Liver (tissue), 9 donors: ENCODE results near the gene NRK. TPM values are rescaled to one million over a fixed set of nuclear protein-coding genes. Genes with fewer than 3 reads are reported as not detected.

Experiments used
- DNase-seq: peaks from one replicate; pipeline ENCODE4 v3.0.0-alpha.2; 2017; ENCODE audit warnings: low spot score
- H3K27ac ChIP-seq, 2 donors: one replicate each; pipeline ENCODE4 v1.7.0; 2013; ENCODE audit warnings: inconsistent platforms in 2 of 2, low read length in 2 of 2, control low read depth in 1 of 2, low read depth in 1 of 2, mild to moderate bottlenecking in 1 of 2
- H3K27me3 ChIP-seq, 4 donors: one replicate each; pipeline versions ENCODE4 v1.6.1 to v1.7.0; 2013; ENCODE audit warnings: low read length in 3 of 4, inconsistent platforms in 1 of 4, mild to moderate bottlenecking in 1 of 4, moderate library complexity in 1 of 4; ENCODE audit not compliant: control insufficient read depth in 4 of 4, insufficient read depth in 4 of 4
- H3K36me3 ChIP-seq, 4 donors: one replicate each; pipeline versions ENCODE4 v1.6.1 to v1.7.0; 2013; ENCODE audit warnings: low read length in 3 of 4, mild to moderate bottlenecking in 3 of 4, low read depth in 1 of 4, moderate library complexity in 1 of 4; ENCODE audit not compliant: control insufficient read depth in 4 of 4, insufficient read depth in 3 of 4
- H3K4me1 ChIP-seq, 4 donors: one replicate each; pipeline versions ENCODE4 v1.6.1 to v1.7.0; 2013; ENCODE audit warnings: low read length in 3 of 4, mild to moderate bottlenecking in 3 of 4, moderate library complexity in 1 of 4; ENCODE audit not compliant: control insufficient read depth in 4 of 4, insufficient read depth in 4 of 4
- H3K4me3 ChIP-seq, 3 donors: one replicate each; pipeline versions ENCODE4 v1.6.1 to v1.7.0; 2013; ENCODE audit warnings: low read length in 3 of 3, control low read depth in 1 of 3, low read depth in 1 of 3, mild to moderate bottlenecking in 1 of 3
- H3K9ac ChIP-seq, 2 donors: one replicate each; pipeline ENCODE4 v1.7.0; 2013; ENCODE audit warnings: low read length in 2 of 2, mild to moderate bottlenecking in 2 of 2, moderate library complexity in 2 of 2, control low read depth in 1 of 2, low read depth in 1 of 2
- H3K9me3 ChIP-seq, 4 donors: one replicate each; pipeline versions ENCODE4 v1.6.1 to v1.7.0; 2013; ENCODE audit warnings: low read length in 3 of 4; ENCODE audit not compliant: control insufficient read depth in 4 of 4
- FOXA1 ChIP-seq: IDR thresholded peaks from 2 replicates; pipeline ENCODE4 v1.6.1; 2016; ENCODE audit warnings: antibody characterized with exemption
- FOXA2 ChIP-seq: IDR thresholded peaks from 2 replicates; pipeline ENCODE4 v1.6.1; 2016; ENCODE audit warnings: antibody characterized with exemption
- HNF4A ChIP-seq, 2 donors: conservative IDR thresholded peaks; 2 replicates each; pipeline ENCODE4 v1.6.1; 2016; ENCODE audit warnings: antibody characterized with exemption in 2 of 2, mild to moderate bottlenecking in 2 of 2
- HNF4G ChIP-seq: IDR thresholded peaks from 2 replicates; pipeline ENCODE4 v1.6.1; 2016; ENCODE audit warnings: antibody characterized with exemption
- JUND ChIP-seq, 2 donors: IDR thresholded peaks; 2 replicates each; pipeline ENCODE4 v1.6.1; 2016; ENCODE audit warnings: antibody characterized with exemption in 2 of 2
- RAD21 ChIP-seq, 2 donors: IDR thresholded peaks; 2 replicates each; pipeline ENCODE4 v1.6.1; 2016; ENCODE audit warnings: antibody characterized with exemption in 2 of 2, mild to moderate bottlenecking in 2 of 2
- RXRA ChIP-seq, 2 donors: IDR thresholded peaks; 2 replicates each; pipeline ENCODE4 v1.6.1; 2017 to 2018; ENCODE audit warnings: antibody characterized with exemption in 2 of 2, mild to moderate bottlenecking in 1 of 2
- TAF1 ChIP-seq: conservative IDR thresholded peaks from 2 replicates; pipeline ENCODE4 v1.6.1; 2016; ENCODE audit warnings: antibody characterized with exemption, mild to moderate bottlenecking
- WGBS: extraction: QIAGEN DNeasy Blood & Tissue Kit; methylation state at CpG from one replicate; pipeline ENCODE4 v1.1.7; 2013; 5-methylcytosine and 5-hydroxymethylcytosine counted together
- polyA plus RNA-seq, 2 donors: library from polyadenylated mRNA; stranded (reverse) in 1 of 2; unstranded in 1 of 2; fragments of 200-250 nt in 1 of 2; fragments of >200 nt in 1 of 2; fragmentation: Nextera tagmentation in 1 of 2; extraction: Ambion mirVana in 1 of 2; gene quantifications; one replicate each; pipeline versions ENCODE4 v1.2.1 to v1.2.3, GENCODE V29; 2013 to 2015
- total RNA-seq, 2 donors: library from RNA; depleted of rRNA; stranded (reverse); fragments of >200 nt; gene quantifications; one replicate each; pipeline ENCODE4 v1.2.3, GENCODE V29; 2014
- TF ChIP-seq, protein P1 (sequence below): IDR thresholded peaks from 2 replicates; pipeline ENCODE4 v1.6.1; 2016; ENCODE audit warnings: antibody characterized with exemption
- TF ChIP-seq, protein P2 (sequence below): fragments of 150-350 bp; IDR thresholded peaks from 2 replicates; pipeline ENCODE4 v1.5.1; 2017; ENCODE audit warnings: improper control_type of control experiment, low read depth, low read length; ENCODE audit not compliant: missing input control
- TF ChIP-seq, protein P3 (sequence below): IDR thresholded peaks from 2 replicates; pipeline ENCODE4 v1.6.1; 2016; ENCODE audit warnings: antibody characterized with exemption
- TF ChIP-seq, protein P4 (sequence below): IDR thresholded peaks from 2 replicates; pipeline ENCODE4 v1.6.1; 2016; ENCODE audit warnings: antibody characterized with exemption, mild to moderate bottlenecking
- TF ChIP-seq, protein P5 (sequence below): IDR thresholded peaks from 2 replicates; pipeline ENCODE4 v1.6.1; 2016; ENCODE audit warnings: antibody characterized with exemption
- donor health status: healthy.
- donor health status: healthy.
- donor health status: healthy.
- donor health status: healthy.
- donor health status: healthy.

Gene NRK
- total and polyA plus RNA-seq, 4 donors: 0.03 to 0.61 (median 0.08) TPM

DNA sequence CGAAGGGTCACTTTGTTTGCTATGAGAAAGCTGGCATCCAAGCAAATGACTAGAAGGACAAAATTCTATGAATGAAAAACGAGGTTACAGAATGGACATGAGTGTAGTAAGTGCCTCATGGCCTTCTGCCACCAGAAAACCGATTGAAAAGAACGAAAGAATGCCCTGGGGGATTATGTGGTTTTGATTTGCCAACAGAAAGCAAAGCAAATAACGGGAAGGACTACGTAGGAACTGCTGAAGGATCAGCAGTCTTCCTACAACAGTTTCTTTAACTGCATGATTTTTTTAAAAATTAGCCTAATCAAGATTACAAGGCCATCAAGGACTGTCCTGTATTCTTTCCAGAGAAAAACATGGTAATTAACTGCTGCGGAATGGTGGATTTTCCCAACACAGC, 50.6 kb downstream of the NRK start:
- Histone ChIP-seq H3K9me3 (no peaks in the 10 kb centered on the region), H3K36me3 (no peaks in the 10 kb centered on the region), H3K27me3 (peaks cover 0 to 2% (median 0%) of the 10 kb centered on the region in 4 donors), H3K27ac (no peak overlapping the region), H3K4me1 (no peaks in the 10 kb centered on the region), H3K4me3 (no peak overlapping the region), H3K9ac (no peak overlapping the region)
- no peak for DNase-seq
- 82% methylated on average over 7 of the region's 7 CpGs for WGBS
- TF ChIP-seq HNF4G: no peak
- TF ChIP-seq, protein P1, sequence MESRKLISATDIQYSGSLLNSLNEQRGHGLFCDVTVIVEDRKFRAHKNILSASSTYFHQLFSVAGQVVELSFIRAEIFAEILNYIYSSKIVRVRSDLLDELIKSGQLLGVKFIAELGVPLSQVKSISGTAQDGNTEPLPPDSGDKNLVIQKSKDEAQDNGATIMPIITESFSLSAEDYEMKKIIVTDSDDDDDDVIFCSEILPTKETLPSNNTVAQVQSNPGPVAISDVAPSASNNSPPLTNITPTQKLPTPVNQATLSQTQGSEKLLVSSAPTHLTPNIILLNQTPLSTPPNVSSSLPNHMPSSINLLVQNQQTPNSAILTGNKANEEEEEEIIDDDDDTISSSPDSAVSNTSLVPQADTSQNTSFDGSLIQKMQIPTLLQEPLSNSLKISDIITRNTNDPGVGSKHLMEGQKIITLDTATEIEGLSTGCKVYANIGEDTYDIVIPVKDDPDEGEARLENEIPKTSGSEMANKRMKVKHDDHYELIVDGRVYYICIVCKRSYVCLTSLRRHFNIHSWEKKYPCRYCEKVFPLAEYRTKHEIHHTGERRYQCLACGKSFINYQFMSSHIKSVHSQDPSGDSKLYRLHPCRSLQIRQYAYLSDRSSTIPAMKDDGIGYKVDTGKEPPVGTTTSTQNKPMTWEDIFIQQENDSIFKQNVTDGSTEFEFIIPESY: no peak
- TF ChIP-seq, protein P2, sequence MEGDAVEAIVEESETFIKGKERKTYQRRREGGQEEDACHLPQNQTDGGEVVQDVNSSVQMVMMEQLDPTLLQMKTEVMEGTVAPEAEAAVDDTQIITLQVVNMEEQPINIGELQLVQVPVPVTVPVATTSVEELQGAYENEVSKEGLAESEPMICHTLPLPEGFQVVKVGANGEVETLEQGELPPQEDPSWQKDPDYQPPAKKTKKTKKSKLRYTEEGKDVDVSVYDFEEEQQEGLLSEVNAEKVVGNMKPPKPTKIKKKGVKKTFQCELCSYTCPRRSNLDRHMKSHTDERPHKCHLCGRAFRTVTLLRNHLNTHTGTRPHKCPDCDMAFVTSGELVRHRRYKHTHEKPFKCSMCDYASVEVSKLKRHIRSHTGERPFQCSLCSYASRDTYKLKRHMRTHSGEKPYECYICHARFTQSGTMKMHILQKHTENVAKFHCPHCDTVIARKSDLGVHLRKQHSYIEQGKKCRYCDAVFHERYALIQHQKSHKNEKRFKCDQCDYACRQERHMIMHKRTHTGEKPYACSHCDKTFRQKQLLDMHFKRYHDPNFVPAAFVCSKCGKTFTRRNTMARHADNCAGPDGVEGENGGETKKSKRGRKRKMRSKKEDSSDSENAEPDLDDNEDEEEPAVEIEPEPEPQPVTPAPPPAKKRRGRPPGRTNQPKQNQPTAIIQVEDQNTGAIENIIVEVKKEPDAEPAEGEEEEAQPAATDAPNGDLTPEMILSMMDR: no peak

DNA sequence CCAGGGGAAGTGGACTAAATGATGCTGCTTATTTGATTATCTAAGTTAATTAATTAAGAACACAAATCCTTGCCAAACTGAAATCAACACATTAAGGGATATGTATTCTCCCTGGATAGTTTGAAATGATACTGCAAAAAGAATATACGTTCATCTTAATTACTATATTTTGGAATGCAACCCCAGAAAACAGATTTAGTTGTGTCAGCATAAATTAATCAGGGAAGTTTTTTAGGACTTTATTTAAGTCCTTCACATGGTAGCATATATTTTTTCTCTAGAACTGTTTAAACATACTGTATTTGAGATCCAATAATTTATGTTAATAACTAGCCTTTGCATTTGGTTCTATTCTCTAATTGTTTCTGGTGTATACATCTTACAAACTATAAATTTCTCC, 52.5 kb downstream of the NRK start:
- DNase-seq: no peak
- no peaks in the 10 kb centered on the region for H3K27me3 ChIP-seq
- H3K9me3 ChIP-seq: no peaks in the 10 kb centered on the region
- no peak overlapping the region for H3K27ac ChIP-seq
- H3K4me1 ChIP-seq: no peaks in the 10 kb centered on the region
- TF ChIP-seq HNF4G: no peak
- TF ChIP-seq, protein P3, sequence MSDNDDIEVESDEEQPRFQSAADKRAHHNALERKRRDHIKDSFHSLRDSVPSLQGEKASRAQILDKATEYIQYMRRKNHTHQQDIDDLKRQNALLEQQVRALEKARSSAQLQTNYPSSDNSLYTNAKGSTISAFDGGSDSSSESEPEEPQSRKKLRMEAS: no peak
- TF ChIP-seq HNF4A (conservative IDR thresholded peaks at IDR 0.05): no peak
- TF ChIP-seq RAD21 (IDR thresholded peaks at IDR 0.05): no peak
- no peak for TF ChIP-seq TAF1
- TF ChIP-seq FOXA1: no peak
- TF ChIP-seq, protein P1: no peak
- TF ChIP-seq, protein P4, sequence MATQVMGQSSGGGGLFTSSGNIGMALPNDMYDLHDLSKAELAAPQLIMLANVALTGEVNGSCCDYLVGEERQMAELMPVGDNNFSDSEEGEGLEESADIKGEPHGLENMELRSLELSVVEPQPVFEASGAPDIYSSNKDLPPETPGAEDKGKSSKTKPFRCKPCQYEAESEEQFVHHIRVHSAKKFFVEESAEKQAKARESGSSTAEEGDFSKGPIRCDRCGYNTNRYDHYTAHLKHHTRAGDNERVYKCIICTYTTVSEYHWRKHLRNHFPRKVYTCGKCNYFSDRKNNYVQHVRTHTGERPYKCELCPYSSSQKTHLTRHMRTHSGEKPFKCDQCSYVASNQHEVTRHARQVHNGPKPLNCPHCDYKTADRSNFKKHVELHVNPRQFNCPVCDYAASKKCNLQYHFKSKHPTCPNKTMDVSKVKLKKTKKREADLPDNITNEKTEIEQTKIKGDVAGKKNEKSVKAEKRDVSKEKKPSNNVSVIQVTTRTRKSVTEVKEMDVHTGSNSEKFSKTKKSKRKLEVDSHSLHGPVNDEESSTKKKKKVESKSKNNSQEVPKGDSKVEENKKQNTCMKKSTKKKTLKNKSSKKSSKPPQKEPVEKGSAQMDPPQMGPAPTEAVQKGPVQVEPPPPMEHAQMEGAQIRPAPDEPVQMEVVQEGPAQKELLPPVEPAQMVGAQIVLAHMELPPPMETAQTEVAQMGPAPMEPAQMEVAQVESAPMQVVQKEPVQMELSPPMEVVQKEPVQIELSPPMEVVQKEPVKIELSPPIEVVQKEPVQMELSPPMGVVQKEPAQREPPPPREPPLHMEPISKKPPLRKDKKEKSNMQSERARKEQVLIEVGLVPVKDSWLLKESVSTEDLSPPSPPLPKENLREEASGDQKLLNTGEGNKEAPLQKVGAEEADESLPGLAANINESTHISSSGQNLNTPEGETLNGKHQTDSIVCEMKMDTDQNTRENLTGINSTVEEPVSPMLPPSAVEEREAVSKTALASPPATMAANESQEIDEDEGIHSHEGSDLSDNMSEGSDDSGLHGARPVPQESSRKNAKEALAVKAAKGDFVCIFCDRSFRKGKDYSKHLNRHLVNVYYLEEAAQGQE: no peak
- TF ChIP-seq JUND (IDR thresholded peaks at IDR 0.05): no peak
- TF ChIP-seq FOXA2: no peak
- TF ChIP-seq, protein P5, sequence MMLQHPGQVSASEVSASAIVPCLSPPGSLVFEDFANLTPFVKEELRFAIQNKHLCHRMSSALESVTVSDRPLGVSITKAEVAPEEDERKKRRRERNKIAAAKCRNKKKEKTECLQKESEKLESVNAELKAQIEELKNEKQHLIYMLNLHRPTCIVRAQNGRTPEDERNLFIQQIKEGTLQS: no peak
- no peak for TF ChIP-seq RXRA (IDR thresholded peaks at IDR 0.05)
- TF ChIP-seq, protein P2: no peak
- H3K4me3 ChIP-seq: no peak overlapping the region
- H3K9ac ChIP-seq: no peak overlapping the region
- 93% methylated on average over 1 of the region's 1 CpG for WGBS
- H3K36me3 ChIP-seq: no peaks in the 10 kb centered on the region
